ENCODE results near the gene C2CD5.

- TF ChIP-seq CTCF (conservative IDR thresholded peaks at IDR 0.05; ENCODE audit: low read depth, low read length) = no peak
- TF ChIP-seq EZH2 (IDR thresholded peaks at IDR 0.05; ENCODE audit: borderline replicate concordance, low read depth, low read length, poor library complexity, severe bottlenecking) = no peak
Observed at GRCh38 chr12:22415342-22416309, 128.7 kb downstream of the C2CD5 start.
